Lower leg skin (tissue), 4 donors: Measurements from ENCODE around the gene XRCC4. TPM values are rescaled to one million over a fixed set of nuclear protein-coding genes. Genes with fewer than 3 reads are reported as not detected.

ENCODE experiments used
- DNase-seq, 2 donors: peaks; one replicate each; pipeline ENCODE4 v3.0.0-alpha.2; 2019; ENCODE audit warnings: low spot score in 2 of 2
- H3K4me3 ChIP-seq: fragments of 200-600 bp; sonication (generic); 2 replicates; pipeline ENCODE4 v1.5.1; 2017; ENCODE audit warnings: mild to moderate bottlenecking, low read depth; ENCODE audit not compliant: poor library complexity, severe bottlenecking
- CTCF ChIP-seq, 3 donors: fragments of 450-650 bp; IDR thresholded peaks; one replicate each; pipeline ENCODE4 v1.5.1; 2016; ENCODE audit warnings: antibody characterized with exemption in 3 of 3, mild to moderate bottlenecking in 3 of 3, moderate library complexity in 2 of 3
- POLR2A ChIP-seq, 2 donors: fragments of 450-650 bp; IDR thresholded peaks; one replicate each; pipeline ENCODE4 v1.6.1; 2016 to 2017; ENCODE audit warnings: antibody characterized with exemption in 2 of 2, mild to moderate bottlenecking in 1 of 2, moderate library complexity in 1 of 2
- WGBS, 2 donors: methylation state at CpG; one replicate each; pipeline ENCODE4 v1.1.5; 2018; 5-methylcytosine and 5-hydroxymethylcytosine counted together
- intact Hi-C: fragments of 100-400 bp; cut with DNase I; formaldehyde crosslinking; loops from one replicate; pipeline ENCODE4 v1.15.0; 2023; ENCODE audit warnings: low total_unique reads
- total RNA-seq, 4 donors: library from RNA; depleted of rRNA; stranded (reverse); fragments of >200 nt; gene quantifications; one replicate each; pipeline ENCODE4 v1.1.0, GENCODE V29; 2016

XRCC4 gene
- total RNA-seq, 4 donors from 2014 or later = 2.0 to 7.0 (median 4.2) TPM

GRCh38 chr5:83204651-83205050 lies 127.3 kb downstream of the XRCC4 start:
- WGBS, 2 donors = 95 to 100% methylated on average over 1 of the region's 1 CpG

GRCh38 chr5:83209963-83210362 lies 132.6 kb downstream of the XRCC4 start:
- H3K4me3 ChIP-seq = no peak overlapping the region
- no peak for DNase-seq
- intact Hi-C loops = no loop called here
- no peak for TF ChIP-seq POLR2A (IDR thresholded peaks at IDR 0.05)

More at GRCh38 chr5:83204651-83205050, 127.3 kb downstream of the XRCC4 start:
- intact Hi-C loops = no loop called here
- DNase-seq = no peak
- no peak overlapping the region for H3K4me3 ChIP-seq
- no peak for TF ChIP-seq POLR2A (IDR thresholded peaks at IDR 0.05)
- no peak for TF ChIP-seq CTCF (IDR thresholded peaks at IDR 0.05)

GRCh38 chr5:83219077-83219476 lies 141.7 kb downstream of the XRCC4 start:
- no peak overlapping the region for H3K4me3 ChIP-seq
- no peak for DNase-seq
- intact Hi-C loops = no loop called here
- TF ChIP-seq CTCF (IDR thresholded peaks at IDR 0.05) = no peak
- no peak for TF ChIP-seq POLR2A (IDR thresholded peaks at IDR 0.05)

GRCh38 chr5:83219495-83219894 lies 142.1 kb downstream of the XRCC4 start:
- no peak for DNase-seq
- TF ChIP-seq CTCF (IDR thresholded peaks at IDR 0.05) (no peak), POLR2A (IDR thresholded peaks at IDR 0.05) (no peak)
- intact Hi-C loops = no loop called here
- H3K4me3 ChIP-seq = no peak overlapping the region
- 72% methylated on average over 4 of the region's 4 CpGs for WGBS, 2 donors

GRCh38 chr5:83220331-83220730 lies 143.0 kb downstream of the XRCC4 start:
- WGBS, 2 donors = 24 to 43% methylated on average over 3 of the region's 3 CpGs
- H3K4me3 ChIP-seq = no peak overlapping the region
- no peak for DNase-seq
- intact Hi-C loops = no loop called here
- TF ChIP-seq POLR2A (IDR thresholded peaks at IDR 0.05) = no peak
- TF ChIP-seq CTCF (IDR thresholded peaks at IDR 0.05) = no peak

GRCh38 chr5:83222906-83223305 lies 145.6 kb downstream of the XRCC4 start:
- H3K4me3 ChIP-seq = no peak overlapping the region
- WGBS, 2 donors = 57 to 65% methylated on average over 2 of the region's 2 CpGs
- intact Hi-C loops = no loop called here
- DNase-seq = no peak
- no peak for TF ChIP-seq CTCF (IDR thresholded peaks at IDR 0.05)
- no peak for TF ChIP-seq POLR2A (IDR thresholded peaks at IDR 0.05)
